ENCODE results near the gene POLQ.

DNA sequence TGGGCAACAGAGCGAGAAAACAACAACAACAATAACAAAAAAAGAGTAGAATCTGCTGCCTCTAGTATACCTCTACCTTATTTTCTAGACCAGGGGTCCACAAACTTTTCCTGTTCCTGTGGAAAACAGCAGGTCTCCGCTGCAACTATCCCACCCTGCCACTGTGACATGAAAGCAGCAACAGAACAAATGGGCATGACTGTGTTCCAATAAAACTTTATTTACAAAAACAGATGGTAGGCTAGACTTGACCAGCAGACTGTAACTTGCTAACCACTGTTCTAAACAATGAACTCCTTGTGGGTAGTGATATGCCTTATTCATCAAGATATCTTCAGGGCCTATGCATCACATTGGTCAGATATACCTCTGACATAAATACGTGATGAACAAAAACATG, 25.3 kb downstream of the POLQ start:
- no peak for TF ChIP-seq EZH2 (IDR thresholded peaks at IDR 0.05; ENCODE audit: borderline replicate concordance, low read depth, low read length, severe bottlenecking)
- TF ChIP-seq, protein P1, sequence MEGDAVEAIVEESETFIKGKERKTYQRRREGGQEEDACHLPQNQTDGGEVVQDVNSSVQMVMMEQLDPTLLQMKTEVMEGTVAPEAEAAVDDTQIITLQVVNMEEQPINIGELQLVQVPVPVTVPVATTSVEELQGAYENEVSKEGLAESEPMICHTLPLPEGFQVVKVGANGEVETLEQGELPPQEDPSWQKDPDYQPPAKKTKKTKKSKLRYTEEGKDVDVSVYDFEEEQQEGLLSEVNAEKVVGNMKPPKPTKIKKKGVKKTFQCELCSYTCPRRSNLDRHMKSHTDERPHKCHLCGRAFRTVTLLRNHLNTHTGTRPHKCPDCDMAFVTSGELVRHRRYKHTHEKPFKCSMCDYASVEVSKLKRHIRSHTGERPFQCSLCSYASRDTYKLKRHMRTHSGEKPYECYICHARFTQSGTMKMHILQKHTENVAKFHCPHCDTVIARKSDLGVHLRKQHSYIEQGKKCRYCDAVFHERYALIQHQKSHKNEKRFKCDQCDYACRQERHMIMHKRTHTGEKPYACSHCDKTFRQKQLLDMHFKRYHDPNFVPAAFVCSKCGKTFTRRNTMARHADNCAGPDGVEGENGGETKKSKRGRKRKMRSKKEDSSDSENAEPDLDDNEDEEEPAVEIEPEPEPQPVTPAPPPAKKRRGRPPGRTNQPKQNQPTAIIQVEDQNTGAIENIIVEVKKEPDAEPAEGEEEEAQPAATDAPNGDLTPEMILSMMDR (IDR thresholded peaks at IDR 0.05; ENCODE audit: borderline replicate concordance, extremely low read depth, low read length, poor library complexity, severe bottlenecking) = no peak

All from DND-41 (cell line).